HG03060 (cell line): ENCODE results near the gene DENND1C.
"Not testable (repeated sequence)": the region's sequence is repeated elsewhere in the genome, so short reads cannot be mapped to it uniquely, and the experiment has no call there.

Source experiments
- ATAC-seq: cut with Tn5 transposase; IDR thresholded peaks from one replicate; pipeline ENCODE4 v1.9.1; 2021; ENCODE audit warnings: low read depth, moderate number of reproducible peaks; ENCODE audit not compliant: unreplicated experiment

The DENND1C gene

GRCh38 chr19:6509118-6509971, 27.8 kb upstream of the DENND1C start:
- no peak for ATAC-seq

- not testable (repeated sequence) for ATAC-seq
Measured at GRCh38 chr19:6508028-6508771, 26.6 kb upstream of the DENND1C start.

GRCh38 chr19:6503407-6504201, 22.0 kb upstream of the DENND1C start:
- ATAC-seq, result no peak

GRCh38 chr19:6501740-6502648, 20.4 kb upstream of the DENND1C start, which contains the start of gene TUBB4A:
Gene TUBB4A (minus strand): TSS chr19:6502309. CDS start chr19:6502212, 97 bp downstream.
- ATAC-seq, result no peak

GRCh38 chr19:6500837-6501739, 19.5 kb upstream of the DENND1C start:
- ATAC-seq, result no peak

DNA sequence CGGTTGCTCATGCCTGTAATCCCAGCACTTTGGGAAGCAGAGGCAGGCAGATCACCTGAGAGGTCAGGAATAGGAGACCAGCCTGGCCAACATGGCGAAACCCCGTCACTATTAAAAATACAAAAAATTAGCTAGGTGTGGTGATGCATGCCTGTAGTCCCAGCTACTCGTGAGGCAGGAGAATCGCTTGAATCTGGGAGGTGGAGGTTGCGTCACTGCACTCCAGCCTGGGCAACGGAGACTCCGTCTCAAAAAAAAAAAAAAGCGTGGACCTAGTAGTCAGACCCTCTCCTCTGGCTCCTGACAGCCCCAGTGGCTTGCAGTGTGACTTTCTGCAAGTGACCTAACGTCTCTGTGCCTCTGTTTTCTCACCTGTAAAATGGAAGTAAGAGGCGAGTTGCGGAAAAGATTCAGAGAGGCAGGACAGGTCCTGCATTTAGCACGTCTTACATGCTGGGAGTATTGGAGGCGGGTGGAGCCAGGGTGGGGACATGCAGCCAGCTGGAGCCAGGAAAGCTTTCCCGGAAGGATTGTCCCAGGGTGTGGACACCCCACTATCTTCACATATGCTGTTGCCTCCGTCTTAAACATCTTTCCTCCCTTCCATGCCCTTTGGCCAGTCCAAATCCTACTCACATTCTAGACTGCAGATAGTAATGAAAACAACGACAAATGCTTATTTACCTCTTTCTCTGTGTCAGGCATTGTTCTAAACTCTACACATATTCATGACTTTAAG, 17.6 kb upstream of the DENND1C start:
- no peak for ATAC-seq

- ATAC-seq, result no peak
Measured at GRCh38 chr19:6498294-6499036, 16.9 kb upstream of the DENND1C start.

DNA sequence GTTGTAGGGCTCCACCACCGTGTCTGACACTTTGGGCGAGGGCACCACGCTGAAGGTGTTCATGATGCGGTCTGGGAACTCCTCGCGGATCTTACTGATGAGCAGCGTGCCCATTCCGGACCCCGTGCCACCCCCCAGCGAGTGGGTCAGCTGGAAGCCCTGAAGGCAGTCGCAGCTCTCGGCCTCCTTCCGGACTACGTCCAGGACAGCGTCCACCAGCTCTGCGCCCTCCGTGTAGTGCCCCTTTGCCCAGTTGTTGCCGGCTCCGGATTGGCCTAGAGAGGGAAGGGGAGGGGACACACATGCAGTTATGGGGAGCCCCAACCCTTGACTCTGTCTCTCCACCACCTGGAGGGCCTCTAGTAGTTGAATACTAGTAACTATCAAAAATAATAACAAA, 14.4 kb upstream of the DENND1C start:
- ATAC-seq, result no peak

DNA sequence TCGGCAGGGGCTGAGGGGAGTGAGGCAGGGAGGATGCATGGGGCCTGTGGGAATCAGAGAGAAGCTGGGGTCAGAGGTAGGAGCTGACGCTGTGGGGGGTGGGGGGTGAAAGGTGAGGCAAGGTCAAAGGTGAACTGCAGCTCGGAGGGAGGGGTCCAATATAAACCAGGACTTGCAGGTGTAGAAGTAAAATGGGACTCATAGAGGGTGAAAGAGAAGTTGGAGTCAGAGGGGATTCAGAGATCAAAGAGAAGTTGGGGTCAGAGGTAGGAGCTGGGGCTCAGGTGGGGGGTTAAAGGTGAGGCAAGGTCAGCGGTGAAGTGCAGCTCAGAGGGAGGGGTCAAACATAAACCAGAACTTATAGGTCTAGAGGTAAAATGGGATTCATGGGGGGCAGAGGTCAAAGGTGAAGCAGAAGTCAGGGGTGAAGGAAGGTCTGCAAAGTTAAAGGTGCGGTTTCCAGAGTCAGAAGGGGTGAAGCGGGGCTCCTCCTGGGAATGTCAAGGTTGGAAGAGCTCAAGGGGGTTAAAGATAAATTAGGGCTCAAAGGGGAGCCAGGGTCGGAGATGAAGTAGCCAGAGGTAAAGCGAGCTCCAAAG, 12.9 kb upstream of the DENND1C start:
- no peak for ATAC-seq

- no peak for ATAC-seq
Measured at GRCh38 chr19:6491802-6492592, 10.4 kb upstream of the DENND1C start.

DNA sequence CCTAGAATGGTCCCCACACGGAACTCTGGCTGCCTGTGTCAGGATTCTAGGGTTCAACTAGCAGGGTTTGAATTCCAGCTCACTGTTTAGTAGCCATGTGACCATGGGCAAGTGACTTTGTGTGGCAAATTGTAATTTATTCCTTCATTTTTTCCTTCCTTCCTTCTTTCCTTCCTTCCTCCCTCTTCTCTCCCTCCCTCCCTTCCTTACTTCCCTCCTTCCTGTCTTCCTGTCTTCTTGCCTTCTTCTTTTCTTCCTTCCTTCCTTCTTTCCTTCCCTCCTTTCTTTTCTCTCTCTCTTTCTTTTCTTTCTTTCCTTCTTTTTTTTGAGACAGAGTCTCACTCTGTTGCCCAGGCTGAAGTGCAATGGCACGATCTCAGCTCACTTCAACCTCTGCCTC, 8.5 kb upstream of the DENND1C start:
- ATAC-seq, result no peak

- ATAC-seq, result no peak
Measured at GRCh38 chr19:6489278-6490061, 7.9 kb upstream of the DENND1C start.

- ATAC-seq, result no peak
Measured at GRCh38 chr19:6484831-6485230, 3.2 kb upstream of the DENND1C start.

- no peak for ATAC-seq
Measured at GRCh38 chr19:6484230-6484629, 2.6 kb upstream of the DENND1C start.

DNA sequence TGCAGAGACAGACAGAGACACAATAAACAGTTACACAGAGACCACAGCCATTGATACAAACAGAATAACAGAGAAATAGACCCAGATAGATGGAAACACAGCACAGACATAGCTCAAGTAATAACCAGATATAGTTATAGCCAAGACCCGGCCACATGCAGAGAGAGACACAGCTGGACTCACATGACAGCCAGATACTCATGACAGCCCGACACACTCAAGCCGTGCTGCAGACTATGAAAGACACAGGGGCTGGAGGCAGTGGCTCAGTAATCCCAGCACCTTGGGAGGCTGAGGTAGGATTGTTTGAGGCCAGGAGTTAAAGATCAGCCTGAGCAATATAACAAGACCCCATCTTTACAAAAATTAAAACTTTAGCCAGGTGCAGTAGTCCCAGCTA, 1.6 kb upstream of the DENND1C start:
- ATAC-seq, result no peak

- no peak for ATAC-seq
Measured at GRCh38 chr19:6482343-6482686, 728 bp upstream of the DENND1C start.
